HEK293 (cell line): Measurements from ENCODE around the gene DNMT3L.
A peak's percentile ranks its signal among the peaks of the same experiment; 100 is the strongest.

Experiments
- CTCF ChIA-PET: fragments of 350-600 bp; formaldehyde crosslinking; extraction: SDS; loops from one replicate; lab custom pipeline; 2021; ENCODE audit warnings: antibody characterized with exemption; lab: Yijun Ruan, JAX
- POLR2A ChIA-PET: fragments of 300-600 bp; formaldehyde crosslinking; extraction: SDS; loops from one replicate; lab custom pipeline; 2020; ENCODE audit warnings: antibody characterized with exemption, inconsistent platforms; lab: Yijun Ruan, JAX
- H3K27ac ChIP-seq: fragments of 200-500 bp; sonication (Bioruptor generic); 2 replicates; pipeline ENCODE4 v1.5.1; 2014; ENCODE audit warnings: low read depth, low read length, control low read depth, inconsistent platforms; ENCODE audit errors: extremely low read depth
- H3K36me3 ChIP-seq, 2 experiments: fragments of 200-500 bp in 1 of 2; sonication (Bioruptor generic) in 1 of 2; 1 replicate in 1 of 2; 2 replicates in 1 of 2; pipeline ENCODE4 v1.5.1; 2014 to 2017; ENCODE audit warnings: inconsistent platforms in 2 of 2, low read length in 2 of 2; ENCODE audit not compliant: control insufficient read depth in 2 of 2, insufficient read depth in 1 of 2
- H3K4me1 ChIP-seq: fragments of 200-500 bp; sonication (Bioruptor generic); 2 replicates; pipeline ENCODE4 v1.5.1; 2014; ENCODE audit warnings: mild to moderate bottlenecking, low read length, inconsistent platforms; ENCODE audit not compliant: control insufficient read depth, insufficient read depth
- H3K4me3 ChIP-seq: 2 replicates; pipeline ENCODE4 v1.5.1; 2011; ENCODE audit warnings: low read depth, mild to moderate bottlenecking, control low read depth, low read length, moderate library complexity
- H3K9me3 ChIP-seq: fragments of 200-500 bp; sonication (Bioruptor generic); 2 replicates; pipeline ENCODE4 v1.5.1; 2014; ENCODE audit warnings: low read depth, low read length, inconsistent platforms; ENCODE audit not compliant: control insufficient read depth, insufficient read depth
- EGR2 ChIP-seq: fragments of 450-650 bp; formaldehyde crosslinking; IDR thresholded peaks from 2 replicates; pipeline ENCODE4 v1.5.1; 2016; ENCODE audit warnings: low read depth, missing biosample characterization, missing genetic modification characterization
- GLIS2 ChIP-seq: fragments of 450-650 bp; formaldehyde crosslinking; IDR thresholded peaks from 2 replicates; pipeline ENCODE4 v1.5.1; 2016; ENCODE audit warnings: missing biosample characterization, missing genetic modification characterization
- HIC1 ChIP-seq: fragments of 450-650 bp; formaldehyde crosslinking; IDR thresholded peaks from 2 replicates; pipeline ENCODE4 v1.5.1; 2016; ENCODE audit warnings: missing biosample characterization, missing genetic modification characterization
- KLF8 ChIP-seq: fragments of 450-650 bp; formaldehyde crosslinking; IDR thresholded peaks from 2 replicates; pipeline ENCODE4 v1.5.1; 2016; ENCODE audit warnings: missing biosample characterization, missing genetic modification characterization
- ZBTB10 ChIP-seq: fragments of 450-650 bp; formaldehyde crosslinking; IDR thresholded peaks from 2 replicates; pipeline ENCODE4 v1.5.1; 2016; ENCODE audit warnings: missing biosample characterization, missing genetic modification characterization
- ZBTB11 ChIP-seq: fragments of 450-650 bp; formaldehyde crosslinking; conservative IDR thresholded peaks from 2 replicates; pipeline ENCODE4 v1.5.1; 2016; ENCODE audit warnings: low read depth, missing biosample characterization, missing genetic modification characterization
- ZBTB17 ChIP-seq: fragments of 450-650 bp; formaldehyde crosslinking; IDR thresholded peaks from 2 replicates; pipeline ENCODE4 v1.5.1; 2016; ENCODE audit warnings: missing biosample characterization, missing genetic modification characterization
- ZFHX2 ChIP-seq: fragments of 450-650 bp; formaldehyde crosslinking; conservative IDR thresholded peaks from 2 replicates; pipeline ENCODE4 v1.5.1; 2016; ENCODE audit warnings: missing biosample characterization, missing genetic modification characterization
- ZIC2 ChIP-seq: fragments of 450-650 bp; formaldehyde crosslinking; IDR thresholded peaks from 2 replicates; pipeline ENCODE4 v1.5.1; 2016; ENCODE audit warnings: missing biosample characterization, missing genetic modification characterization
- ZNF202 ChIP-seq: fragments of 450-650 bp; formaldehyde crosslinking; IDR thresholded peaks from 2 replicates; pipeline ENCODE4 v1.5.1; 2016; ENCODE audit warnings: missing biosample characterization, missing genetic modification characterization, borderline replicate concordance
- ZNF23 ChIP-seq: fragments of 450-650 bp; formaldehyde crosslinking; IDR thresholded peaks from 2 replicates; pipeline ENCODE4 v1.5.1; 2016; ENCODE audit warnings: missing biosample characterization, missing genetic modification characterization, borderline replicate concordance
- ZNF24 ChIP-seq: fragments of 450-650 bp; formaldehyde crosslinking; IDR thresholded peaks from 2 replicates; pipeline ENCODE4 v1.5.1; 2016; ENCODE audit warnings: missing biosample characterization, missing genetic modification characterization
- ZNF324 ChIP-seq: fragments of 450-650 bp; formaldehyde crosslinking; IDR thresholded peaks from 2 replicates; pipeline ENCODE4 v1.5.1; 2016; ENCODE audit warnings: missing biosample characterization, missing genetic modification characterization
- ZNF335 ChIP-seq: fragments of 450-650 bp; formaldehyde crosslinking; conservative IDR thresholded peaks from 2 replicates; pipeline ENCODE4 v1.5.1; 2016; ENCODE audit warnings: missing biosample characterization, missing genetic modification characterization
- ZNF48 ChIP-seq: fragments of 450-650 bp; formaldehyde crosslinking; IDR thresholded peaks from 2 replicates; pipeline ENCODE4 v1.5.1; 2016; ENCODE audit warnings: missing biosample characterization, missing genetic modification characterization
- ZNF571 ChIP-seq: fragments of 450-650 bp; formaldehyde crosslinking; IDR thresholded peaks from 2 replicates; pipeline ENCODE4 v1.5.0; 2017; ENCODE audit warnings: missing biosample characterization, missing genetic modification characterization
- ZSCAN30 ChIP-seq: fragments of 450-650 bp; IDR thresholded peaks from 2 replicates; pipeline ENCODE4 v1.5.1; 2018; ENCODE audit warnings: missing biosample characterization, mild to moderate bottlenecking, missing genetic modification characterization, moderate library complexity

The DNMT3L gene

GRCh38 chr21:44293551-44294231, 32.0 kb upstream of the DNMT3L start (continued):
- TF ChIP-seq ZNF202, result no peak
- TF ChIP-seq KLF8 (tag by site-specific recombination), result peak; percentile 98
- TF ChIP-seq EGR2 (tag by site-specific recombination), result peak; percentile 95
- TF ChIP-seq ZFHX2 (tag by site-specific recombination), result peak; percentile 94
- TF ChIP-seq ZNF324, result no peak
- no peak for TF ChIP-seq ZNF23 (tag by site-specific recombination)
- TF ChIP-seq ZNF571 (tag by site-specific recombination), result no peak
- TF ChIP-seq ZBTB11, result no peak
- no peak for TF ChIP-seq ZIC2 (tag by site-specific recombination)
- no peak for TF ChIP-seq ZBTB17
- TF ChIP-seq ZNF335 (tag by site-specific recombination), result no peak
- 0 out of 2 replicates have a peak, but pooled peaks have one; percentile 8 for TF ChIP-seq ZBTB10 (tag by site-specific recombination)
- TF ChIP-seq ZNF24 (tag by site-specific recombination), result no peak
- TF ChIP-seq, all 188 proteins: peak for 6

- H3K27ac ChIP-seq, result no peak overlapping the region
- no peak overlapping the region for H3K4me3 ChIP-seq
- POLR2A ChIA-PET, result no interaction called here
- H3K9me3 ChIP-seq, result no peaks in the 10 kb centered on the region
- no peaks in the 10 kb centered on the region for H3K36me3 ChIP-seq
- CTCF ChIA-PET, result interaction anchor here (0.5 kb wide), 1 partner anchor 9 kb away, joined by 3 read pairs; no protein-coding TSS in a partner anchor
- TF ChIP-seq HIC1 (peak; percentile 45; the same call in 1 of the 2 replicates), ZNF48 (tag by site-specific recombination) (no peak), GLIS2 (0 out of 2 replicates have a peak, but pooled peaks have one; percentile 12), ZSCAN30 (no peak)
- no peaks in the 10 kb centered on the region; the same call in 1 of the 2 replicates for H3K4me1 ChIP-seq
Observed at GRCh38 chr21:44292812-44293195, 31.1 kb upstream of the DNMT3L start.
